IPS-18a (cell line): Measurements from ENCODE around the gene ATL1.

ENCODE experiments used
- H3K27ac ChIP-seq: one replicate; pipeline ENCODE4 v1.5.1; 2013; ENCODE audit warnings: low read length
- H3K27me3 ChIP-seq: one replicate; pipeline ENCODE4 v1.6.1; 2013; ENCODE audit warnings: mild to moderate bottlenecking, low read length; ENCODE audit not compliant: control insufficient read depth, insufficient read depth
- H3K36me3 ChIP-seq: one replicate; pipeline ENCODE4 v1.6.1; 2013; ENCODE audit warnings: low read depth, low read length; ENCODE audit not compliant: control insufficient read depth
- H3K4me1 ChIP-seq: one replicate; pipeline ENCODE4 v1.6.1; 2013; ENCODE audit warnings: low read depth, low read length; ENCODE audit not compliant: control insufficient read depth
- H3K4me3 ChIP-seq: one replicate; pipeline ENCODE4 v1.5.1; 2013; ENCODE audit warnings: low read length
- H3K9ac ChIP-seq: one replicate; pipeline ENCODE4 v1.6.1; 2013; ENCODE audit warnings: mild to moderate bottlenecking, low read length, moderate library complexity
- H3K9me3 ChIP-seq: one replicate; pipeline ENCODE4 v1.6.1; 2013; ENCODE audit warnings: low read depth, low read length; ENCODE audit not compliant: control insufficient read depth

ATL1 gene

DNA sequence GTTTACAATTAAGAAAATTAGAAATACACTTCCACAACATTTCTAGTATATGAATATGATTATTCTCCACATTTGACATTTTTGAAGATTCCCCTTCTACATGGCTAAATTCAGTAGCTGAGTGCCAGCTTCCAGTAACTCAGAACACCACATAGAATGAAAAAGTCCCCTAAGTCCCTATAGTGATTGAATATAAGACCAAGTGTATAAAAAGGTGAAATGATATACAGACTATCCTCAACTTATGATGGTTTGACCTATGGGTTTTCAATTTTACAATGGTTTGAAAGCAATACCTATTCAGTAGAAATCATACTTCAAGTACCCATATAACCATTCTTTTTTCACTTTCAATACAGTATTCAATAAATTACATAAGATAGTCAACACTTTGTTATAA, 15.8 kb downstream of the ATL1 start:
- no peak overlapping the region for H3K9ac ChIP-seq
- no peaks in the 10 kb centered on the region for H3K27me3 ChIP-seq
- no peak overlapping the region for H3K4me3 ChIP-seq
- no peaks in the 10 kb centered on the region for H3K4me1 ChIP-seq
- H3K36me3 ChIP-seq = no peaks in the 10 kb centered on the region
- no peak overlapping the region for H3K27ac ChIP-seq
- H3K9me3 ChIP-seq = no peaks in the 10 kb centered on the region

DNA sequence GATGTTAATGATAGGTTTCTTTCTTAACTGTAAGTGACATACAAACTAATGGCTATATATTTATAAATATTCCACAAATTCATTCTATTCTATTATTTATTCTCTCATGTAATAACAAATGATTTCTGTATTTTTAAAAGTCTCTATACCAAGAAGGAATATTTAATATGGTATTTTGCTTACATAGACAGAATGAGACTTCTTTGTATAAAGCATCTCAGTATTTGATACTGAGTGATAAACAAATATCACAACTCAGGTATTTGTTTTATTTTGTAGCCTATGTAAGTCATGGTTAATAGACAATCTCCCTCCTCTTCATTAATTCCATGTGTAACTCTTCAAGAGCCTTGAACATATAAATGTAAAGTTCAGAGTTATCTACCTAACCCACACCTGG, 18.0 kb downstream of the ATL1 start:
- Histone ChIP-seq H3K9me3 (no peaks in the 10 kb centered on the region), H3K4me3 (no peak overlapping the region), H3K9ac (no peak overlapping the region), H3K27ac (no peak overlapping the region), H3K4me1 (no peaks in the 10 kb centered on the region), H3K27me3 (no peaks in the 10 kb centered on the region), H3K36me3 (no peaks in the 10 kb centered on the region)

DNA sequence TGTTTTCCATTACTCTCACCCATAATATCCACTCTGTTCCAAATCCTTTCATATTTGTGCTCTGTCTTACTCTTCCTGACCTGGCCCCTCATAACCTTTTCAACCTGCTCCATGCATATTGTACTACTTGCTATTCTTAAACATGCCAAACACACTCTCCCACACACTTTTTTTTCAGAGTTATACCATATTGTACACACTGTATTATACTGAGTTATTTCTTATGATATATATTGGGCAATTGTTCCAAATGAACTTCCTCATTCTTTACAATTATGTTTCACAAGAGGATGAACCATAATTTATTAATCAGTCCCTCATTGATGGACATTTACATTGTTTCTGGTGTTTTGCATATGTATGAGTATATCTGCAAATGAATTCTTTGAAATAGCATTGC, 18.5 kb downstream of the ATL1 start:
- Histone ChIP-seq H3K9me3 (no peaks in the 10 kb centered on the region), H3K36me3 (no peaks in the 10 kb centered on the region), H3K27me3 (no peaks in the 10 kb centered on the region), H3K9ac (no peak overlapping the region), H3K4me3 (no peak overlapping the region), H3K4me1 (no peaks in the 10 kb centered on the region), H3K27ac (no peak overlapping the region)

DNA sequence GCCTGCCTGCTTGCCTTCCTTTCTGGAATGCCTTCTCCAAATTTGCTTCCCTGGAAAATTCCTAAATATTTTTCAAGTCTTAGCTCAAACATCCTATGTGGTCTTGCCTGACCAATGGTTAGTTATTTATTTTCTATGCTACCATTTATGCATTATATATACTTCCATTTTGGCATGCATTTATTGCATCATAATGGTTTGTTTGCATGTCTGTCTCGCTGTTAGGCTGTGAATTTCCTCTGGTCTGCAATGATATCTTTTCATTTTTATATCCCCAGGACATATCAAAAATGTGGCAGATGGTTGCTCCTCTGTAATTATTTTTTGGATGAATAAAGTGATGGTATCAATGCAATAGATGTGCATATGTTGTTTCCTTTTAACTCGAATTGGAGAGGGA, 30.5 kb downstream of the ATL1 start:
- no peaks in the 10 kb centered on the region for H3K36me3 ChIP-seq

DNA sequence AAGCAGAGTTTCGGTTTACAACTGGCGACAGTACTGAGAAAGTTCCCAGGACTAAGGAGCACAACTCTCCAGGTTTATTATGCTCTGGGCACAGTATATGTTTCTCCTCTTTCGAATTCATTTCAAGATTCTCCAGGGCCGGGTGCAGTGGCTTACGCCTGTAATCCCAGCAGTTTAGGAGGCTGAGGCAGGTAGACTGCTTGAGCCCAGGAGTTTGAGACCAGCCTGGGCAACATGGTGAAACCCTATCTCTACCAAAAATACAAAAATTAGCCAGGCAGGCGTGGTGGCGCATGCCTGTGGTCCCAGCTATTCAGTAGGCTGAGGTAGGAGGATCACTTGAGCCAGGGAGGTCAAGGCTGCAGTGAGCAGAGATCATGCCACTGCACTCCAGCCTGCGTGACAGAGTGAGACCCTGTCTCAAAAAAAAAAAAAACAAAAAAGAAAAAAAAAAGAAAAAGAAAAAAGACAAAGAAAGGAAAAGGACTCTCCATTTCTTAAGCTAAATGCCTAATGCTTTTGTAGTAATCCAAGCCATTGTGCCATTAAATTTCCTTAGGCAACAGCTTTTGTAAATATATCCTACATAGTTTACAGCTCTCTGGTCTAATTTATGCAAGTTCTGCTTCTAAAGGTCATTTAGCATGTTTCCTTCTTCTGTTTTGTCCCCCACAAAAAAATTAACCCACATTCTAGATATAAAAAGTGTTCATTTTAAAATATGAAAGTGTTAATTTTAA, 34.8 kb downstream of the ATL1 start:
- Histone ChIP-seq H3K36me3 (no peaks in the 10 kb centered on the region), H3K4me1 (peaks cover under 1% of the 10 kb centered on the region), H3K4me3 (no peak overlapping the region), H3K9ac (no peak overlapping the region), H3K9me3 (no peaks in the 10 kb centered on the region), H3K27ac (no peak overlapping the region), H3K27me3 (no peaks in the 10 kb centered on the region)

More for the DNA sequence above, 30.5 kb downstream of the ATL1 start:
- Histone ChIP-seq H3K27me3 (no peaks in the 10 kb centered on the region), H3K9me3 (no peaks in the 10 kb centered on the region), H3K27ac (no peak overlapping the region), H3K9ac (no peak overlapping the region), H3K4me1 (no peaks in the 10 kb centered on the region), H3K4me3 (no peak overlapping the region)

DNA sequence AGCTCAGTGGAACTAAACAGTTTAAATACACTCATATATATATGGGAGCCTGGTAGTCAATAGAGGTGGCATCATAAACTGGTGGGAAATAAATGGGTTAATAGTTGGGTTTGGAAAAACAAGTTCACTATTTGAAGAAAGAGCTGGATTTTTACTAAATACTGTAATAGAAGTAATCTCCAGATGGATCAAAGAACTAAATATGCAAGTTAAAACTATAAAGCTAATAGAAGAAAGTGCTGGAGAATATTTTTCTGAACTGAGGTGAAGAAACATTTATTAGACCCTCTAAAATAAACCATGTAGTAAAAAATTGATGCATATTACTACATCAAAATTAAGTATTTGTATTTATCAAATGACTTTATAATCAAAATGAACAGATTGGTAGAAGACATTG, 38.8 kb downstream of the ATL1 start:
- no peak overlapping the region for H3K27ac ChIP-seq
- no peak overlapping the region for H3K4me3 ChIP-seq
- H3K36me3 ChIP-seq = no peaks in the 10 kb centered on the region
- H3K4me1 ChIP-seq = peaks cover 9% of the 10 kb centered on the region
- H3K9me3 ChIP-seq = no peaks in the 10 kb centered on the region
- H3K9ac ChIP-seq = no peak overlapping the region
- no peaks in the 10 kb centered on the region for H3K27me3 ChIP-seq

DNA sequence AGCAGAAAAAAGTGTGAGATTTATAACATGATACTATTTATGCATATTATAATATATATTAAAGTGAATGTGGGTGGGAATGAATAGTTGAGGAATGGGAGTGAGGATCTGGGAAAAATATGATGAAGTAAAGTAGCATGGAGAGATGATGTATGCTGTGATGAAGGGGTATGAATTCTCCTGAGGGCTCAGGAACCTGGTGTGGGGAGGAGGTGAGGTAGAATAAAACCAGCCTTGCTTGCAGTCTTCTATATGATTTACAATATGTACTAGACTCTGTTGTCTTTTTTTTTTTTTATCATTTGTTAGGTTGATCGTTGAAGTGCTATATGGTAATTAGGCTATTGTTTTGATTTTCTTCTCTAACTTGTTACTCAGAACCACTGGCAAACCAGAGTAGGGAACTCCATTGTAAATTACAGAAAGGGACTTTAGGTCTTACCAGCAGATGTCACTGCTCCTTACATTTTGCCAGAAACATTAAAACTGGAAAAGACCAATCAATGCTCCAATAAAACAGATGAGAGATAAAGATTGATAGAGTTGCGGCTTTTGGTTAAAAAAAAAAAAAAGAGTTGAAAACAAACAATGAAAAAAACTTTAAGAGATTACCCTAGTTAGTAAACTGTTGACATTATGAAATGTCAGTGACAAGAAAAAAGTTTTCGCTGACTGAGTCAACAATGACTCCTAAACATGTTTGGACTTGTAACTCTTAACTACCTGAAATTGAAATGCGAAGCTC, 39.9 kb downstream of the ATL1 start:
- Histone ChIP-seq H3K27ac (no peak overlapping the region), H3K4me1 (peaks cover 9% of the 10 kb centered on the region), H3K9me3 (no peaks in the 10 kb centered on the region), H3K36me3 (no peaks in the 10 kb centered on the region), H3K27me3 (no peaks in the 10 kb centered on the region), H3K9ac (no peak overlapping the region), H3K4me3 (no peak overlapping the region)

DNA sequence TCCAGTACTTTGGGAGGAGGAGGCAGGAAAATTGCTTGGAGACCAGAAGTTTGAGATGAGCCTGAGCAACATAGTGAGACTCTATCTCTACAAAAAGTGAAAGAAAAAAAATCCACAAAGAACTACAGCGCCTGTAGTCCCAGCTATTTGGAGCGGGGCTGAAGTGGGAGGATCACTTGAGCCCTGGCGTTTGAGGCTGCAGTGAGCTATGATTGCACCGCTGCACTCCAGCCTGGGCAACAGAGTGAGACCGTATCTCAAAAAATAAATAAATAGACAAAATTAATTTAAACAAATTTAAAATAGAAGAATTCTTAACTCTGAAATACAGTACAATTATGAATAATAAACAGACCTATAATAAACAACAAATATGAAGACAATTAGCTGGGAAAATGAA, 40.9 kb downstream of the ATL1 start:
- Histone ChIP-seq H3K27me3 (no peaks in the 10 kb centered on the region), H3K36me3 (no peaks in the 10 kb centered on the region), H3K4me3 (no peak overlapping the region), H3K9me3 (no peaks in the 10 kb centered on the region), H3K9ac (no peak overlapping the region), H3K4me1 (peaks cover 9% of the 10 kb centered on the region), H3K27ac (no peak overlapping the region)

DNA sequence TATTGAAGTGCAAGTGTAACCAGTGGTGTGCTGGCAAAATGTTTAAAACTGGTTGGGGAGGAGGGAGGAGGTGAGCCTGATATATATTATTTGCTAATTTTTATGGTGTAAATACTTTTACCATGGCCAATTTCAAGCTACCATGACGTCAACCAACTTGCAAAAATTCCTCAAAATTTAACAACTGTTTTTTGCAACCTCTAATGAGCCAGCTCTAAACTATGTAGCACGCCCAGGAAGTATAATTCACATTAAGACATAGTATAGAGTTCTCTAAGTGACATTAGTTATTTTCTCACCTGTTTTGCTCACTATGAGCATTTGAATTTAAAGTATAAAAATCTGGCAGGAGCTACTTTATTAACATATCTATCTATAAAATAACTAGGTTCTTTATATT, 41.4 kb downstream of the ATL1 start:
- H3K9ac ChIP-seq = no peak overlapping the region
- no peaks in the 10 kb centered on the region for H3K36me3 ChIP-seq
- H3K27me3 ChIP-seq = no peaks in the 10 kb centered on the region
- no peaks in the 10 kb centered on the region for H3K9me3 ChIP-seq
- no peak overlapping the region for H3K4me3 ChIP-seq
- peaks cover 9% of the 10 kb centered on the region for H3K4me1 ChIP-seq
- H3K27ac ChIP-seq = no peak overlapping the region

DNA sequence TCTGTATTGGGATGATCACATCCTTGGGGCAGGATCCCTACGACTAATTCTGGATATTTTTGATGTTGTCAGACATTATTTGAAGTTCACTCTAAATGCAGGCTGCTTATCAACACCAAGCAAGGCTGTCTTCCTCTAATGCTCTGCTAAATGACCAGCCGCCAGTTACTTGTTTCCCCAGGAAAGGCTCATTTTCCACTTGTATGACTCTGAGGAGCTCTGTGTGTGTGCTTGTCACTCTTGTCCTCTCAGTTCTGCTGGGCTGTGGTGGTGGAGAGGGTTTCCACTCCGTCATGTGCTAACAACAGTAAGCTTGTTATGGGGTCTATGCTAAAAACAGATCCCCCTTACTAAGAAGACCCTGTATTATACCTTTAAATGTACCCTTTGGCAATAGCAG, 42.1 kb downstream of the ATL1 start:
- H3K27ac ChIP-seq = no peak overlapping the region
- no peaks in the 10 kb centered on the region for H3K9me3 ChIP-seq
- peaks cover 9% of the 10 kb centered on the region for H3K4me1 ChIP-seq
- no peaks in the 10 kb centered on the region for H3K27me3 ChIP-seq
- H3K4me3 ChIP-seq = no peak overlapping the region
- no peak overlapping the region for H3K9ac ChIP-seq
- no peaks in the 10 kb centered on the region for H3K36me3 ChIP-seq

DNA sequence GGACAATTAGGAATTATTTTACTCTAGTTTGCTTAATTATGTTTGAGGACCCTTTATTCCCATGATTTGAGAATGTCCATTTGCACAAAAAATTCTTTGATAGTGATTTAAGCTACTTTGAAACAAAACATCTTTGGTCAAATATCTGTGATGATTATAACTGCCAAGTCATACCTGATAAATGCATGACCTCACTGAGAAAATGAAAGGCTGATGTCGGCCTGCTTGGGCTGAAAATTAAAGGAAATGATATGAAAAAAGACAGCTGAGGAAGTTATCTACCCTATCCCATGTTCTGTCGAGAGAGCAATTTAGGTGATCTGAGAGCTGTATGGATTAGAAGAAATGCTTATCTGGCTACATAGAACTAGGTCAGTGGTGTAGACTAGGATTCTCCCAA, 43.6 kb downstream of the ATL1 start:
- Histone ChIP-seq H3K36me3 (no peaks in the 10 kb centered on the region), H3K9ac (no peak overlapping the region), H3K27me3 (no peaks in the 10 kb centered on the region), H3K4me1 (peaks cover 9% of the 10 kb centered on the region), H3K4me3 (no peak overlapping the region), H3K27ac (no peak overlapping the region), H3K9me3 (no peaks in the 10 kb centered on the region)

DNA sequence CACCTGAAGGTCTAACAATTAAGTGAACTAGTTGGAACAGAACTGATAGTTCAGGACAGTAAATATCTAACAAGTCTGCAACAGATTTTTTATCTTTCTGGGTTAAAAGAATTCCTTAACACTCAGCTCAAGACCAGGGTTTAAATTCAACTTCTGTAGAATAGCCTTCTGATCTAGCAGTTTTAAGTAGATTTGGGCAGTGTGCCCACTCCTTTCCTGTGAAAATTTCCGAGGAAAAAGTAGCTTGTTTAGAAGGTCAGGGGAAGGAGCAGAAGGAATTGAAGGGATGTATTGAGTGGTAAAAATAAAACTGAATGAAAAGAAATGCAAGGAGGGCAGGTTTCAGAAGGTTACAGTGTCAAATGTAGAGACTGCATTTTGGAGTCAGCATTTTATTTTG, 45.8 kb downstream of the ATL1 start:
- no peak overlapping the region for H3K9ac ChIP-seq
- no peaks in the 10 kb centered on the region for H3K4me1 ChIP-seq
- no peak overlapping the region for H3K4me3 ChIP-seq
- H3K9me3 ChIP-seq = no peaks in the 10 kb centered on the region
- no peaks in the 10 kb centered on the region for H3K27me3 ChIP-seq
- H3K36me3 ChIP-seq = no peaks in the 10 kb centered on the region
- no peak overlapping the region for H3K27ac ChIP-seq
